Skeletal muscle satellite cell (primary cell): Measurements from ENCODE around the gene GABARAPL1.
A peak's percentile ranks its signal among the peaks of the same experiment; 100 is the strongest.
"Not testable (repeated sequence)": the region's sequence is repeated elsewhere in the genome, so short reads cannot be mapped to it uniquely, and the experiment has no call there.

Experiments
- H3K27me3 ChIP-seq: 2 replicates; pipeline ENCODE4 v1.7.0; 2013; ENCODE audit warnings: low read length; ENCODE audit not compliant: control insufficient read depth, insufficient read depth
- H3K36me3 ChIP-seq: 2 replicates; pipeline ENCODE4 v1.7.0; 2013; ENCODE audit warnings: mild to moderate bottlenecking, control low read depth, low read length; ENCODE audit not compliant: insufficient read depth
- H3K4me1 ChIP-seq: 2 replicates; pipeline ENCODE4 v1.7.0; 2013; ENCODE audit warnings: low read length; ENCODE audit not compliant: control insufficient read depth, insufficient read depth
- H3K4me2 ChIP-seq: 2 replicates; pipeline ENCODE4 v1.7.0; 2013; ENCODE audit warnings: mild to moderate bottlenecking, low read length
- H3K4me3 ChIP-seq: 2 replicates; pipeline ENCODE4 v1.7.0; 2013; ENCODE audit warnings: low read length
- H3K9ac ChIP-seq: 2 replicates; pipeline ENCODE4 v1.7.0; 2013; ENCODE audit warnings: mild to moderate bottlenecking, low read depth, low read length, moderate library complexity
- H3K9me3 ChIP-seq: replicated peaks from 2 replicates; pipeline ENCODE4 v1.7.0; 2013; ENCODE audit warnings: mild to moderate bottlenecking, control low read depth, low read length

Gene GABARAPL1

DNA sequence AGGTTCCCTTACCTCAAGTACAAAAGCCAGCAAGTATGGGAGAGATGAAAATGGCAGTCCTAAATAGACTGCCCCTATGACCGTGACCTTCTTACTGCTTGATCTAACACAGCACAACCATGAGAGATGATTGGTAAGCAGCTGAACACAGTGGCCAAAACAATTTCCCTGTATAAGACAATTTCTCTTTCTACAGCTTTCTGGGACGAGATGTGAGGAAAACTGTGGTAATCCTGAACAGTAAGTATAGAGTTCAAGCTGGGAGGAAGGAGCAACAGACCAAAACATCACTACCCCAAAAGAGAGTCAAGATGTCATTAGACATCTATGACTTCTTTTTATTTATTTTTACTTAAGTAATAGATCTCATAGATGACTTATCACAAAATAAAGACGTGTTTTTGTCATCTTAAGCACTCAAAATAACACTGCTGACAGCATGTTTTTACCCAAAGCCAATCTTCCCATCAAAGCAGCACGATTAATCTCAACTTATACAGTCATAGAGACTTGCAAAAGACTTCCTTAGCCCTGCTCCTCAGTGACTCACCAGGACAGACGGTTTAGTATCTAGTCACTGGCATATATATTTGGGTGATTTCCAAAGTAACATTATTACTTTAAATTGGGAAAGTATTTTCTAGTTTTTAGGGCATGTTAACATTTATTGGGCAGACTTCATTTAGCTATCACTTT is 30.2 kb upstream of the GABARAPL1 start:
- Histone ChIP-seq H3K9me3 (no peaks in the 10 kb centered on the region), H3K4me3 (no peak overlapping the region), H3K27me3 (no peaks in the 10 kb centered on the region), H3K36me3 (no peaks in the 10 kb centered on the region), H3K4me1 (peaks cover 24% of the 10 kb centered on the region), H3K9ac (no peak overlapping the region), H3K4me2 (no peak overlapping the region)

DNA sequence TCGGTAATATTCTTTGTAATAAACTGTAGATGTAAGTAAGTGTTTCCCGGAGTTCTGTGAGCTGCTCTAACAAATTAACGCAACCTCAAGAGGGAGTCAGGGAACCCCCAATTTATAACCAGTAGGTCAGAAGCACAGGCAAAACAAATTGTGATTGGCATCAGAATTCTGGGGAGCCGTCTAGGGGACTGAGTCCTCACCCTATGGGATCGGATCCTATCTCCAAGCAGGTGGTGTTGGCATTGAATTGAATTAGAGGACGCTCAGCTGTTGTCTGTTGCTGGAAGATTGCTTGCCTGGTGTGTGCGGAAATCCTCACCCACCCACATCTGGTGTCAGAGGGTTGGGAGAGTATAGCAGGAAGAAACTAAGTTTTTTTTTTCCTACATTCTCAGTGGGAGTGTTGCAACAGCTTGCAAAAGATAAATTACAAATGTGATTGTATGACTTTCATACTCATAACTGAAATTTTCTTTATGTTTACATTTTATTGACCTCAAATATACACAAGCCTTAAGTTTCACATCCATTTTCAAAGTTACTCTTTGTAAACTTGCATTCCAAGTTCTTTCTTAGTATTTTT is 28.3 kb upstream of the GABARAPL1 start:
- no peaks in the 10 kb centered on the region for H3K36me3 ChIP-seq
- H3K4me1 ChIP-seq: peaks cover 24% of the 10 kb centered on the region

DNA sequence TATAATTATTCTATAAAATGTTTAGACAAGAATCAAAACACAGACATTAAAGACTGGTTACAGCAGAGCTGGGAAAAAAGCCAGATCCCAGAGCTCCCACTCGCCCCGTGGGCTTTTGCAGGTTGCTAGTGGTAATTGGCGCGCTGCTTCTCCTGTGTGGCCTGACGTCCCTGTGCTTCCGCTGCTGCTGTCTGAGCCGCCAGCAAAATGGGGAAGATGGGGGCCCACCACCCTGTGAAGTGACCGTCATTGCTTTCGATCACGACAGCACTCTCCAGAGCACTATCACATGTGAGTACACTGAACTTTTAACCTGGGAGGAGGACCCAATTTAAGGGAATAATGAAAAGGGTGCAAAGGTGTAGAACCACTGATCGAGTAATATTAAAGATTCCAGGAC is 26.4 kb upstream of the GABARAPL1 start:
- Histone ChIP-seq H3K4me3 (no peak overlapping the region), H3K4me2 (no peak overlapping the region), H3K36me3 (no peaks in the 10 kb centered on the region), H3K9ac (no peak overlapping the region), H3K4me1 (peaks cover 25% of the 10 kb centered on the region), H3K27me3 (no peaks in the 10 kb centered on the region), H3K9me3 (no peaks in the 10 kb centered on the region)

More for the DNA sequence above, 28.3 kb upstream of the GABARAPL1 start:
- H3K4me3 ChIP-seq: no peak overlapping the region
- no peaks in the 10 kb centered on the region for H3K9me3 ChIP-seq
- H3K27me3 ChIP-seq: no peaks in the 10 kb centered on the region
- H3K4me2 ChIP-seq: peak overlapping the region; percentile 66
- H3K9ac ChIP-seq: no peak overlapping the region

DNA sequence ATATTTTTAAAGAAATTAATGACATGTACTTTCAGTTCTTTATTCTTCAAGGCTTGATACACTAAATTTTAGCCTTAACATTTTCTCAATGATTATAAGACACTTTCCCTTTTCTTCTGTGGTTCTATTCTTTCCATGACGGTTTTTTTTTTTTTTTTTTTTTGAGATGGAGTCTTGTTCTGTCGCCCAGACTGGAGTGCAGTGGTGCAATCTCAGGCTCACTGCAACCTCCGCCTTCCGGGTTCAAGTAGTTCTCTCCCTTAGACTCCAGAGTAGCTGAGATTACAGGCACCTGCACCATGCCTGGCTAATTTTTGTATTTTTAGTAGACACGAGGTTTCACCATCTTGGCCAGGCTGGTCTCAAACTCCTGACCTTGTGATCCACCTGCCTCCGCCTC is 25.7 kb upstream of the GABARAPL1 start:
- H3K9me3 ChIP-seq, H3K27me3 ChIP-seq, H3K4me3 ChIP-seq, H3K36me3 ChIP-seq, H3K4me2 ChIP-seq, H3K9ac ChIP-seq: not testable (repeated sequence)
- H3K4me1 ChIP-seq: peaks cover 31% of the 10 kb centered on the region

DNA sequence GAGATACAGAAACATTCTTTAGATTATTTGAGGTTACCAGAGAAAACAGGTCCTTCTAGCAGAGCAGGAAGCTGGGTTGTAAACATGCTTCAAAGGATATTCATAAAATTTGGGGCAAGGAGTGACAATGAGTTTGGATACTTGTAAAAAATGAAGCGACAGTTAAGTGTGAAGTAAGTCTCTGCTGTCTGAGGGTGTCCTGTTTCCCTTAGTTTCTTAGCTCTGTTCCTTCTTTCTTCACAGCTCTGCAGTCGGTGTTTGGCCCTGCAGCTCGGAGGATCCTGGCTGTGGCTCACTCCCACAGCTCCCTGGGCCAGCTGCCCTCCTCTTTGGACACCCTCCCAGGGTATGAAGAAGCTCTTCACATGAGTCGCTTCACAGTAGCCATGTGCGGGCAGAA is 23.0 kb upstream of the GABARAPL1 start:
- H3K4me1 ChIP-seq: peaks cover 20% of the 10 kb centered on the region
- no peaks in the 10 kb centered on the region for H3K27me3 ChIP-seq
- no peak overlapping the region for H3K4me2 ChIP-seq
- no peak overlapping the region for H3K9ac ChIP-seq
- H3K4me3 ChIP-seq: no peak overlapping the region
- no peaks in the 10 kb centered on the region for H3K36me3 ChIP-seq
- H3K9me3 ChIP-seq: no peaks in the 10 kb centered on the region

DNA sequence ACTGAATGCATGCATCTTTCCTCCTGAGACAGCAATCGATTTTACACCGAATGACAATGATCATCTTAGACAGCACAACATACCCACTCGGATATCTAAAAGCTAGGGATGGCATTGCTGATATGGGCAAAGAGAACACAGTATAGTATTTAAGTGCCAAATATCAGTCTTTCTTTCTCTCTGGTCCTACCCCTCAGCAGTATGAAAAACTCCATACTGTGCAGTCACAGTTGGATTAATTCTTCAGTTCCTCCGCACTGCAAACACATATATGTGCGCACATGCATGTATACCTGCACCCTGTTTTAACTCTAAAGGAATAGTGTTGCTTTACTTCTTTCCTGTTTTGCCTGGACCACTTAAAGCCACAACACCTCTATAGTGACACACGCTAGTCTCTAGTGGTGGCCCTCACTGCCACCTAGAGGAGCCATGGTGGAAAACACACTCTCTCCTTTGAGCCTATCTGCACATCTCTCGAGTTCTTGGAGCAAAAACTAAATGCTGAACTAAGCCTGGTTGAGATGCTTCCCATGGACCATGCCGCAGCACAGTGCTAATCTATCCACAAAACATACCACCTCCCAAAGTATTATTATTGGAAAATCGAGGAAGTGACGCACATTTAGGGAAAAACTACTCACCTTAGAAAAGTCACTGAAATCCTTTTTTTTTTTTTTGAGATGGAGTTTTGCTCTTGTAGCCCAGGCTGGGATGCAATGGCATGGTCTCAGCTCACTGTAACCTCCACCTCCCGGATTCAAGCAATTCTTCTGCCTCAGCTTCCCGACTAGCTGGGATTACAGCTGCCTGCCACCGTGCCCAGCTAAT is 21.9 kb upstream of the GABARAPL1 start:
- H3K9ac ChIP-seq: no peak overlapping the region
- no peaks in the 10 kb centered on the region for H3K36me3 ChIP-seq
- peaks cover 2% of the 10 kb centered on the region for H3K27me3 ChIP-seq
- H3K4me2 ChIP-seq: no peak overlapping the region
- no peak overlapping the region for H3K4me3 ChIP-seq
- H3K4me1 ChIP-seq: peaks cover 15% of the 10 kb centered on the region
- no peaks in the 10 kb centered on the region for H3K9me3 ChIP-seq

DNA sequence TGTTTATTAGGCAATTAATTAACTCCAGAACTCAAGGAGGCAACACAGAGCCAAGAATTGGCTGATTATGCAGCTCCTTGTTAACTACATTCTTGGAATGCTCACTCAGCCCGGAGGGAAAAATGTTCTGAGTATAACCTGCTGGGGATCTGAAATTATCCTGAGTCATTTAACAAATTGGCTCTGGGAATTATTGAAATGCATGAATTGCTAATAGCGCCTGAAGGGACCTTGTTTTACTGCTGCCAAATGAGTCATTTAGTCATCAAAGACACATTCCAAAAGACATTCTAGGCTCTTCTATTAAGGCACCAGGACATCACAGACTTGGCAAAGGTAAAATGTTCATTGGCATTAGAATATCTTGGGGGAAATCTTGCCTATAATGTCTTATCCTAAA is 20.8 kb upstream of the GABARAPL1 start:
- Histone ChIP-seq H3K9me3 (no peaks in the 10 kb centered on the region), H3K36me3 (no peaks in the 10 kb centered on the region), H3K27me3 (peaks cover 2% of the 10 kb centered on the region), H3K4me3 (no peak overlapping the region), H3K4me1 (peaks cover 15% of the 10 kb centered on the region), H3K9ac (peak overlapping the region; percentile 9), H3K4me2 (peak overlapping the region; percentile 38)

DNA sequence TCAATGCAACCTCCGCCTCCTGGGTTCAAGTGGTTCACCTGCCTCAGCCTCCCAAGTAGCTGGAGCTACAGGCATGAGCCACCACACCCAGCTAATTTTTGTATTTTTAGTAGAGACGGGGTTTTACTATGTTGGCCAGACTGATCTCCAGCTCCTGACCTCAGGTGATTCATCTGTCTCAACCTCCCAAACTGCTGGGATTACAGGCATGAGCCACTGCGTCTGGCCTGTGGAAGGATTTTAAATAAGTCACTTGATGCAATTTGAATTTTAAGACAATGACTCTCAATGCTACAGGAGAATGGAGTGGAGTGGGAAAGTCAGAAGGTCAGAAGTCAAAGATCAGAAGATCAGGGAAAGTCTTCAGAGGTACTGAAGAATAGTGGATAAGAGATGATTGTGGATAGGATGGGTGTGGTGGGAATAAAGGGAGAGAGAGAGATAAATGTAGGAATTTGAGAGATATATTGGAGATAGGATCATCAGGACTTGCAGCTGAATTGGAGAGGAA is 18.5 kb upstream of the GABARAPL1 start:
- peaks cover 15% of the 10 kb centered on the region for H3K4me1 ChIP-seq
- H3K9me3 ChIP-seq: no peaks in the 10 kb centered on the region
- no peak overlapping the region for H3K9ac ChIP-seq
- H3K27me3 ChIP-seq: peaks cover 2% of the 10 kb centered on the region
- H3K4me2 ChIP-seq: no peak overlapping the region
- no peak overlapping the region for H3K4me3 ChIP-seq
- H3K36me3 ChIP-seq: no peaks in the 10 kb centered on the region

DNA sequence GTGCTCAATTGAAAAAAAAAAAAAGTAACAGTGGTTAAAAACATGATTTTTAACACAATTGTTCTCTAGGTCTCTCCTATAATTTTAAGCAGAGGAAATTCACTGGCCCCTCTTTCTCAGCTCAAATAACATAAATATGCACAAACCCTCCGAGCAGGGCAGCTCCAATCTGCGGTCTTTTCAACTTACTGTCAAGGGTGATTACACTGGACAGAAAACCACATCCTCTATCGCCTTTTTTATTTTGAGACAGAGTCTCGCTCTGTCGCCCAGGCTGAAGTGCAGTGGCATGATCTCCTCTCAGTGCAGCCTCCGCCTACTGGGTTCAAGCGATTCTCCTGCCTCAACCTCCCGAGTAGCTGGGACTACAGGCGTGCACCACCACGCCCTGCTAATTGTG is 16.5 kb upstream of the GABARAPL1 start:
- Histone ChIP-seq H3K9me3 (no peaks in the 10 kb centered on the region), H3K4me2 (no peak overlapping the region), H3K4me1 (peaks cover 12% of the 10 kb centered on the region), H3K4me3 (no peak overlapping the region), H3K9ac (no peak overlapping the region), H3K27me3 (peaks cover 2% of the 10 kb centered on the region), H3K36me3 (no peaks in the 10 kb centered on the region)

DNA sequence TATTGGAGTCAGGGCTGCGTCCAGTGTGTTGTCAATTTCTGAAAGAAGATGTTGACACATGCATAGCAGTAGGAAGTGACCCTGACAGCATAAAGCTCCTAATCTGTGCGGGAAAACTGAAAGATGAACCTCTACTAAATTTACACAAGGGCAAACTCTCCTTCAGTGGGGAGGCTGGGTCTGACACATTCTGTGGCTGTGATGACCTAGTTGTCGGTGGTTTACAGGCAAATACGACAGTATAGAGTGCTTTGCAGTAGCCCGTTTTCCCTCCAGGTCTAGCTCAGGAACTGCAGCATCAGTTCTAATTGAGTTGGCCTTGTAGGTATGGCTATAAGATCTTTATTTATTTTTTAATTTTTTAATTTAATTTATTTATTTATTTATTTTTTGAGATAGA is 14.8 kb upstream of the GABARAPL1 start:
- Histone ChIP-seq H3K27me3 (peaks cover 2% of the 10 kb centered on the region), H3K9ac (no peak overlapping the region), H3K9me3 (no peaks in the 10 kb centered on the region), H3K4me3 (no peak overlapping the region), H3K4me1 (no peaks in the 10 kb centered on the region), H3K36me3 (no peaks in the 10 kb centered on the region), H3K4me2 (no peak overlapping the region)

DNA sequence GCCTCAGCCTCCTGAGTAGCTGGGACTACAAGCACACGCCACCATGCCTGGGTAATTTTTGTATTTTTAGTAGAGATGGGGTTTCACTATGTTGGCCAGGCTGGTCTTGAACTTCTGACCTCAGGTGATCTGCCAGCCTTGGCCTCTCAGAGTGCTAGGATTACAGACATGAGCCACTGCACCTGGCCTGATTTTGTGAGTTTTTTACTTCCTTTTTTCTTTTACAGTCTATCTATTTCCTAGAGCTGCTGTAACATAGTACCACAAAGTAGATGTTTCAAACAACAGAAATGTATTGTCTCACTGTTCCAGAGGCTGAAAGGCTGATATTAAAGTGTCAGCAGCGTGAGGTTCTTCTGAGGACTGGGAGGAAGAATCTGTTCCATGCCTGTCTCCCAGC is 8.2 kb upstream of the GABARAPL1 start:
- H3K9me3 ChIP-seq, H3K9ac ChIP-seq, H3K4me2 ChIP-seq, H3K4me3 ChIP-seq, H3K36me3 ChIP-seq, H3K4me1 ChIP-seq, H3K27me3 ChIP-seq: not testable (repeated sequence)
